Kidney (tissue), 14 donors: ENCODE measurements around the gene AVPR2. TPM values are rescaled to one million over a fixed set of nuclear protein-coding genes. Genes with fewer than 3 reads are reported as not detected.

Experiments
- DNase-seq, 5 donors: peaks; one replicate each; pipeline ENCODE4 v3.0.0-alpha.2; 2013 to 2020
- FAIRE-seq: peaks from 2 replicates; lab custom pipeline; 2012; peaks lifted over from hg19 to GRCh38; lab: Jason Lieb, UNC
- H3K27ac ChIP-seq, 2 donors: one replicate each; pipeline ENCODE4 v1.7.0; 2013; ENCODE audit warnings: low read depth in 2 of 2, low read length in 2 of 2, inconsistent platforms in 1 of 2
- H3K27me3 ChIP-seq: one replicate; pipeline ENCODE4 v1.7.1; 2013; ENCODE audit warnings: low read length, inconsistent platforms; ENCODE audit not compliant: control insufficient read depth, insufficient read depth
- H3K36me3 ChIP-seq, 3 donors: one replicate each; pipeline versions ENCODE4 v1.7.0 to v1.7.1; 2013; ENCODE audit warnings: low read length in 3 of 3, control low read depth in 1 of 3, inconsistent platforms in 1 of 3; ENCODE audit not compliant: insufficient read depth in 3 of 3, control insufficient read depth in 2 of 3
- H3K4me1 ChIP-seq, 3 donors: one replicate each; pipeline versions ENCODE4 v1.7.0 to v1.7.1; 2013; ENCODE audit warnings: low read length in 3 of 3, inconsistent platforms in 1 of 3, low read depth in 1 of 3; ENCODE audit not compliant: control insufficient read depth in 2 of 3, insufficient read depth in 2 of 3
- H3K4me3 ChIP-seq, 3 donors: one replicate each; pipeline versions ENCODE4 v1.7.0 to v1.8.1; 2013; ENCODE audit warnings: low read length in 3 of 3, control low read depth in 1 of 3, inconsistent platforms in 1 of 3
- H3K9ac ChIP-seq, 3 donors: one replicate each; pipeline versions ENCODE4 v1.7.0 to v1.7.1; 2013; ENCODE audit warnings: low read length in 3 of 3, control low read depth in 1 of 3, inconsistent platforms in 1 of 3
- H3K9me3 ChIP-seq, 3 donors: one replicate each; pipeline versions ENCODE4 v1.7.0 to v1.7.1; 2013; ENCODE audit warnings: low read length in 3 of 3, control low read depth in 1 of 3, inconsistent platforms in 1 of 3; ENCODE audit not compliant: control insufficient read depth in 2 of 3, insufficient read depth in 1 of 3
- intact Hi-C: fragments of 100-400 bp; cut with DNase I; formaldehyde crosslinking; loops from one replicate; pipeline ENCODE4 v1.11.1; 2022
- polyA plus RNA-seq: library from polyadenylated mRNA; stranded (reverse); fragments of 350-450 nt; fragmentation: Illumina TruSeq; extraction: RNeasy Lipid Tissue Mini Kit (QIAGEN cat#74804); gene quantifications from one replicate; pipeline ENCODE4 v1.2.3, GENCODE V29; 2014; ENCODE audit warnings: low read depth, low replicate concordance; ENCODE audit not compliant: insufficient read depth
- total RNA-seq: library from RNA; stranded (reverse); fragmentation: NEBNext Ultra II Directional; extraction: Animal tissue kit (Norgen Biotek cat#: 25700); gene quantifications from one replicate; pipeline ENCODE4 v1.2.1, GENCODE V29; 2021
- TF ChIP-seq, protein P1 (sequence below): IDR thresholded peaks from 3 replicates; pipeline ENCODE4 v1.5.1; 2012; ENCODE audit warnings: mild to moderate bottlenecking, moderate library complexity, borderline replicate concordance; ENCODE audit not compliant: insufficient read depth; ENCODE audit errors: extremely low read depth
- donor health status: control.
- donor health status: control.
- donor health status: control.
- donor health status: control.
- donor health status: control.
- donor health status: DM: yes; HTN: yes; CAD: no.
- donor health status: Normal renal cell carcinoma (clear cell type).

The AVPR2 gene
- total and polyA plus RNA-seq, 2 donors from 2014 or later, result 2.3 to 22.1 TPM

DNA sequence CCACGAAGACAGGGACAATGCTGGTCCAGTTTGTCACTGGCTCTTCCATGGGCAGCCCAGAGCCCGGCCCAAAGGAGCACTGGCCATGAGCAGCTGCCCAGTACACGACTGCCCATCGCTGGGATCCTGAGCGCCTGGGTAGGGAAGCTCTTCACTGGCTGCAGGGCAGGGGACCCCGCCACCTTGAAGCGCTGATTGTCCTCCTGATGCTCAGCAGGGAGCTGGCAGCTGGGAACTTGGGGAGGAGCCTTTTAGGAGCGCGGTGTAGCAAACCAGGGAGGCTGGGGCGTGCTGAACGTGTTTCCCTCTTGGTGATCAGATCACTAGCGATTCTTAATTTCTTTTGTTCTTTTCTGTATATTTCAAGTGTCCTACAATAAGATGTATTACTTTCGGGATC is 20.3 kb upstream of the AVPR2 start:
- no peak overlapping the region for H3K9ac ChIP-seq
- no peak for FAIRE-seq
- DNase-seq, result no peak
- H3K27me3 ChIP-seq, result peaks cover 10% of the 10 kb centered on the region
- intact Hi-C loops, result no loop called here
- no peak overlapping the region for H3K4me3 ChIP-seq
- TF ChIP-seq, protein P1, sequence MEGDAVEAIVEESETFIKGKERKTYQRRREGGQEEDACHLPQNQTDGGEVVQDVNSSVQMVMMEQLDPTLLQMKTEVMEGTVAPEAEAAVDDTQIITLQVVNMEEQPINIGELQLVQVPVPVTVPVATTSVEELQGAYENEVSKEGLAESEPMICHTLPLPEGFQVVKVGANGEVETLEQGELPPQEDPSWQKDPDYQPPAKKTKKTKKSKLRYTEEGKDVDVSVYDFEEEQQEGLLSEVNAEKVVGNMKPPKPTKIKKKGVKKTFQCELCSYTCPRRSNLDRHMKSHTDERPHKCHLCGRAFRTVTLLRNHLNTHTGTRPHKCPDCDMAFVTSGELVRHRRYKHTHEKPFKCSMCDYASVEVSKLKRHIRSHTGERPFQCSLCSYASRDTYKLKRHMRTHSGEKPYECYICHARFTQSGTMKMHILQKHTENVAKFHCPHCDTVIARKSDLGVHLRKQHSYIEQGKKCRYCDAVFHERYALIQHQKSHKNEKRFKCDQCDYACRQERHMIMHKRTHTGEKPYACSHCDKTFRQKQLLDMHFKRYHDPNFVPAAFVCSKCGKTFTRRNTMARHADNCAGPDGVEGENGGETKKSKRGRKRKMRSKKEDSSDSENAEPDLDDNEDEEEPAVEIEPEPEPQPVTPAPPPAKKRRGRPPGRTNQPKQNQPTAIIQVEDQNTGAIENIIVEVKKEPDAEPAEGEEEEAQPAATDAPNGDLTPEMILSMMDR, result no peak
- no peaks in the 10 kb centered on the region for H3K9me3 ChIP-seq
- H3K27ac ChIP-seq, result no peak overlapping the region
- no peaks in the 10 kb centered on the region for H3K36me3 ChIP-seq
- peaks cover 0 to 2% (median 0%) of the 10 kb centered on the region in 3 donors for H3K4me1 ChIP-seq

DNA sequence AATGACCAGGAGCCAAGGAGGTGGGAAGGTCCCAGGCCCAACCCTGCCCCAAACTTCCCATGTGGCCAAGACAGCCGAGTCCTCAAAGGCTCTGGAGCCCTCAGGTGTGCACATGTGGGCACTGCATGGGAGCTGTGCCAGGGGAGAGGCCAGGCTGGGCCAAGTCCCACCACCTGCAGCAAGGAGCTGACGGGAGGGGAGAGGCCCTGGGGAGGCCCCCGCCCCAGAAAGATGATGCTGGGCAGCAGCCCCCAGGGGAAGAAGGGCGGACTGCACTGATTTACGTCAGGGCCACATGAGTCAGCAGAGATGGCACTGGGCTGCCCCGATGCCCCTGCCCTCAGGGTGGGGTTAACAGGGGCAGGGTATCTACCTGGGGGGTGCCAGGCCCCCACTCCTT is 19.9 kb upstream of the AVPR2 start:
- intact Hi-C loops, result no loop called here
- H3K4me1 ChIP-seq, result peaks cover 0 to 2% (median 0%) of the 10 kb centered on the region in 3 donors
- no peak overlapping the region for H3K27ac ChIP-seq
- no peaks in the 10 kb centered on the region for H3K36me3 ChIP-seq
- no peak overlapping the region for H3K4me3 ChIP-seq
- no peak for FAIRE-seq
- peaks cover 10% of the 10 kb centered on the region for H3K27me3 ChIP-seq
- no peaks in the 10 kb centered on the region for H3K9me3 ChIP-seq
- no peak overlapping the region for H3K9ac ChIP-seq
- TF ChIP-seq, protein P1, result no peak
- DNase-seq, result peak in 1 of 5 donors; percentile 53

DNA sequence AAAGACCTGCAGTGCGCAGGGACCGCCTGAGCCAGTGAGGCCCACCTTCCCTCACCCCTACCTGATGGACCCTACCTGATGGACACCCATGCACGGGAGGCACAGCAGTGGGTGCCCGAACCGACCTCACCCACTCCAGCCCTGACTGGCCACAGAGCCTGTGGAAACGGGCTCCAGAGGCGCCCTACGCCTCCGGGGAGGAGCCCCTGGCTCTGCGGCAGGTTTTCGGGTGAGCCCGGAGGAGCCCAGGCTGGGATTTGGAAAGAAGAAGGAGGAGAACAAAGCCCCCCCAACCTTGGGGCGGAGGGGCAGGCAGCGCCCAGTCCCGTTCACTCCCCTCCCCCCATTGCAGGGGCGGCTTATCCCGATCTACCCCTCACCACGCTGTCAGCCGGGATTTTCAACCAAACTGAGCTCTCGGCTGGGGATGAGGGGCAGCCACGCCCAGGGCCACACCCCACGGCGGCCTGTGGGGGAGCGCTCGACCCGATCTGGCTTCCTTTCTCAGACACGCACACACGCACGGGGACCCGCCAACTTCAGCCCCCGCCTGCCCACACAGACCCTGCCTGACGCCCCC is 19.2 kb upstream of the AVPR2 start:
- TF ChIP-seq, protein P1, result no peak
- intact Hi-C loops, result no loop called here
- no peaks in the 10 kb centered on the region for H3K36me3 ChIP-seq
- no peak overlapping the region for H3K9ac ChIP-seq
- DNase-seq (peak in 1 of 5 donors; percentile 67), FAIRE-seq (no peak)
- H3K27me3 ChIP-seq, result peaks cover 8% of the 10 kb centered on the region
- peaks cover 0 to 2% (median 0%) of the 10 kb centered on the region in 3 donors for H3K4me1 ChIP-seq
- H3K4me3 ChIP-seq, result no peak overlapping the region
- H3K9me3 ChIP-seq, result no peaks in the 10 kb centered on the region
- H3K27ac ChIP-seq, result no peak overlapping the region
